Activated T-helper 17 cell treated with anti-CD3 and anti-CD28 coated beads, Interleukin-2, amount 50 U/mL, for 72 hours (primary cell): ENCODE data around the gene MAD2L2. TPM values are rescaled to one million over a fixed set of nuclear protein-coding genes. Genes with fewer than 3 reads are reported as not detected.

ENCODE experiments used
- ATAC-seq: fragments of 150-1000 bp; cut with Tn5 transposase; replicated peaks from 2 replicates; pipeline ENCODE4 v1.10.0; 2021; ENCODE audit warnings: mild to moderate bottlenecking, moderate library complexity
- H3K27ac Mint-ChIP-seq: one replicate; pipeline ENCODE4 v1.8.0; 2022; ENCODE audit warnings: mixed read lengths
- H3K27me3 Mint-ChIP-seq: one replicate; pipeline ENCODE4 v1.8.0; 2022; ENCODE audit warnings: mixed read lengths
- H3K36me3 Mint-ChIP-seq: one replicate; pipeline ENCODE4 v1.8.0; 2022; ENCODE audit warnings: low read depth, mild to moderate bottlenecking, mixed read lengths
- H3K4me1 Mint-ChIP-seq: one replicate; pipeline ENCODE4 v1.8.0; 2022; ENCODE audit warnings: mixed read lengths
- H3K4me3 Mint-ChIP-seq: one replicate; pipeline ENCODE4 v1.8.0; 2022; ENCODE audit warnings: mild to moderate bottlenecking, mixed read lengths
- H3K9me3 Mint-ChIP-seq: one replicate; pipeline ENCODE4 v1.8.0; 2022; ENCODE audit warnings: mixed read lengths
- total RNA-seq, 2 donors: library from RNA; stranded (reverse); gene quantifications; one replicate each; pipeline ENCODE4 v1.2.3, GENCODE V29; 2022

MAD2L2 gene
- total RNA-seq, 2 donors from 2014 or later = 63.1 to 63.3 TPM

DNA sequence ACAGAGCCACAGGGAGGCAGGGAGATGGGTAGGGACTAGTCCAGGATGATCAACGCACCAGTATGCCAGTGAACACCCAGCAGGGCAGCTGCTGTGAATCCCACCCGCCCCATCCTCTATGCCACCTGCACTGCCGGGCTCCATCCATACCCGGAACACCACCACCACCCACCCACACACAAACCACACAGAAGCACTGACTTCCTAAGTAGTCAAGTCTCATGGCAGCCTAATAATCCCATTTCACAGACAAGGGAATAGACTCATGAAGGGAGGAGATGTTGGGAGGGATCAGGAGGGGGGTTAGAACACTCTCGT is 16.9 kb upstream of the MAD2L2 start:
- no peak overlapping the region for H3K27ac Mint-ChIP-seq
- no peaks in the 10 kb centered on the region for H3K9me3 Mint-ChIP-seq
- no peak overlapping the region for H3K4me3 Mint-ChIP-seq
- H3K36me3 Mint-ChIP-seq = no peaks in the 10 kb centered on the region
- ATAC-seq = no peak
- H3K27me3 Mint-ChIP-seq = peaks cover 10% of the 10 kb centered on the region
- H3K4me1 Mint-ChIP-seq = peaks cover 9% of the 10 kb centered on the region

DNA sequence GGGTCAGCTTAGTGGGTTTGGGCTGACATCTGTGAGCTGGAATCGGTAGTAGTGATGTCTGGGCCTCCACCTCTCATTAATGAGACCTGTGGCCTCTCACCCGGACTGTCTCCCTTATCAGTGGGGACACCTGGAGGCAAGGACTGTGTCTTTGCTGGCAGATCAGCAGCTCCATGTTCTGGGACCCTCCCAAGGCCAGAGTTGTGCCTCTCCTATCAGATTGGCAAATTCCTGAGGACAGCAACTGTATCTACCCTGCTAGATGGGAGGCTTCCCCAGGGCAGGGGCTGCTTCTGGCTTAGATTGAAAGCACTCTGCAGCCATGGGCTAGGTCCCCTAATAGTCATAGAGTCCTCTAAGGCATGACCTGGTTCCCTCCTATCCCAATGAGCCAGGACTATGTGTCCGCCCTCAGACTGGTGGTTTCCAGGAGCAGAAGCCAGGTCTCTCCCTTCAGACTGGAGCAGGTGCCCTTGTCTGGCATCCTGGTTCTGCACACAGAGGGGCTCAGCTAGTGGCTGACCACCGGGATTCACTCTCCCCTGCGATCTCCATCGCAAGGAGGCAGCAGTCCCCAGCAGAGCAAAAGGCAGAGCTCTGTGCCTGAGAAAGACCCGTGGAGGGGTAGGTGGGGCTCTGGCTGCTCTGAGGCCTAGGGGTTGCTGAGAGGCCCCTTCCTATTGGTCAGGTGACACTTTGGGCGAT is 16.4 kb upstream of the MAD2L2 start:
- Mint-ChIP-seq H3K4me3 (no peak overlapping the region), H3K9me3 (no peaks in the 10 kb centered on the region), H3K27me3 (peaks cover 15% of the 10 kb centered on the region), H3K36me3 (no peaks in the 10 kb centered on the region), H3K4me1 (peaks cover 14% of the 10 kb centered on the region), H3K27ac (no peak overlapping the region)
- no peak for ATAC-seq

DNA sequence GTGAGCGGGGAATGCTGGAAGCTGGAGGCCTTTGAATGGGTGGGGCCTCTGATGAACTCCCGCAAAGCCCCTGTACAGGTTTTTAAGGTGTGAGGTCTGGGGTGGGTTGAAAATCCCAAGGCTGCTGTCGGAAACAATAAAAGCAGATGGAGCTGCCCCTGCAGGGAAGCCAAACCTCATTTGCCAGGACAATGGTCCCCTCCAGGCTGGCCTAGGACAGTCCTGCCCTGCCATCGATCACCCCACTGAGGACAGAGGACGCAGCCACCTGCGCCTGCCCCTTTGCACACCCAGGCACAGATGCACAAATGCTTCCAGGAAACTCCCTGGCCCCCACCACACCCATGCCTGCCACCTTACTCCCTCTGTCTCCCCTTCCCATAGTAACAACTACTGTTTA is 14.9 kb upstream of the MAD2L2 start:
- Mint-ChIP-seq H3K4me1 (peaks cover 14% of the 10 kb centered on the region), H3K27ac (no peak overlapping the region), H3K27me3 (peaks cover 15% of the 10 kb centered on the region), H3K4me3 (no peak overlapping the region), H3K36me3 (no peaks in the 10 kb centered on the region), H3K9me3 (no peaks in the 10 kb centered on the region)
- ATAC-seq = no peak

DNA sequence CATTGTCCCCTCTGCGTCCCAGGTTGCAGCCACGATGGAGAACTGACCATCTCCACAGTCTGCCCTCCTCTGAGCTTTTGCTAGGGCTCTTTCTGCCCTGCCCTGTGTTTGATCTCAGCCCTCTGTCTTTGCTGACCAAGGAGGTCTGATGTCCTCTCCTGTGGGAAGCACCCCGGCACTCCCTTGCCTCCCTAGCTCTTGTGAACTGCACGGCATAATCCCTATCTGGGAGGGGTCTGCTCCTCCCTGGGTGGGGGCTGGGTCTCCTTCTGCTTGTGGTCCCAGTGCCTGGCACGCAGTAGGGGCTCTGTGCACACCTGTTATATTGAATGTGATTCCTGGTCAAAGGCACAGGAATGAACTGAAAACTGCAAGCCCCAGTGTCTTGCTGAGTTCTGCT is 13.0 kb upstream of the MAD2L2 start:
- Mint-ChIP-seq H3K9me3 (no peaks in the 10 kb centered on the region), H3K27ac (peak overlapping the region; percentile 44), H3K27me3 (peaks cover 28% of the 10 kb centered on the region), H3K36me3 (no peaks in the 10 kb centered on the region), H3K4me3 (peak overlapping the region; percentile 44), H3K4me1 (peaks cover 19% of the 10 kb centered on the region)
- no peak for ATAC-seq

DNA sequence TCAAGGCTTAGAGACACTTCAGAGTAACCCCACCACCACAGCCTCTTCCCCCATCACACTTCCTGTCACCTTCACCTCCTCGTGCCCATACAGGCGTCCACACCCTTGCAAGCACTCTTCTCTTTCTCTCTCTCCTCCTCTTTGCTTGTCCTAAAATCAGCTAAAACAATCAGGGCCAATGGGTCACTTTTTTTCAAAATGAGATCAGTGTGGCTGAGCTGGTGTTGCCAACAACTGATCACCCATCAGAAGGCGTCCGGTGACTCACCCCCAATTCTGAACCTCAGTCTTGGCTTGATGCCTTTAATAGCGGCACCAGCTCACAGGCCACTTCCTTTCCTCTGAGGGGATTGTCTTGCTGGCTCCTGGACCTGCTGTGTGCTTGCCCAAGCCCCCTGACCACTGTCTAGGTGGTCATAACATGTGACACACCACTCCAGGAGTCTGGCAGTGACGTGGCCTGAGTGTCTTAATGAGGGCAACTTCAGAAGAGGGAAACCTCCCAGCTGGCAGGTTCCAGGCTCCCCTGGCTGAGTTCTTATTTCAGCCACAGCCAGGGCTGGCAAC is 12.2 kb upstream of the MAD2L2 start:
- H3K36me3 Mint-ChIP-seq = no peaks in the 10 kb centered on the region
- peak overlapping the region; percentile 44 for H3K4me3 Mint-ChIP-seq
- H3K27me3 Mint-ChIP-seq = peaks cover 31% of the 10 kb centered on the region
- no peaks in the 10 kb centered on the region for H3K9me3 Mint-ChIP-seq
- H3K27ac Mint-ChIP-seq = peak overlapping the region; percentile 44
- H3K4me1 Mint-ChIP-seq = peaks cover 19% of the 10 kb centered on the region
- peak; percentile 95 for ATAC-seq

DNA sequence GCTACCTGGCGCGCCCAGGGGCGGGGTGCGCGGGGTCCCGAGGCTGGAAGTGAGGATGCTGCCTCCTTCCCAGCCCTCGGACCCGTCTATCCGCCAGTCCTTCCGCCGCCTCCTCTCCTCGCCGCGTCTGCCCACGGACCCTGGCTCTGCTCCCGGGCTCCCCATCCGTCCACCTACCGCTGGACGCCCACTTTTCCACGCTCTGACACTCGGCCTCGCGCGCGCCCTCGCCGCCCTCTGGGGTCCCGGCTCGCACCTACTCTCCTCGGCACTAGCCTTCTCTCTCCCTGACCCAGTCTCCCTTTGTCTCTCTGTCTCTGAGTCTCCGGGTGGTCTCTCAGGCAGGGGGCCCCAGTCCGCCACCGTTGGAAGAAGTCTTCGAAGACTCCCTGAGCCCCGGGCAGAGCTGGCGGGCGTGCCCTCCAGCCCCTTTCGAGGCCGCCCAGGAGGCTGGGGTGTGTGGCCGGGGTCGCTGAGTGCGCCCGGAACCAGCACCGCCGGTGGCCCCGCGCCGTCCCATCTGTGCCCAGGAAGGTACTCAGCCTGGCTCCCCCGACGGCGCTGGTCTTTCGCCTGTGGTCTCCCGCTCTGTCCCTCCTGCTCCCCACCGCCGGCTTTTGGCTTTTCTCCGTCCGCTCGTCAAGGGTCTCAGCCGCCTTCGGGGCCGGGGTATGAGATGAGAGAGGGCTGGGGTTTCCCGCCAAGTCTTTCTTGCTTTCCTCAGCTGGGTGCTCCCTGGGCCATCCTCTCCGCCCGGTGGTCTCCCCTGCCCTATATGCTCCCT is 11.2 kb upstream of the MAD2L2 start:
- Mint-ChIP-seq H3K27me3 (peaks cover 37% of the 10 kb centered on the region), H3K4me3 (peak overlapping the region; percentile 44), H3K4me1 (peaks cover 19% of the 10 kb centered on the region), H3K27ac (no peak overlapping the region), H3K36me3 (no peaks in the 10 kb centered on the region), H3K9me3 (no peaks in the 10 kb centered on the region)
- ATAC-seq = no peak

DNA sequence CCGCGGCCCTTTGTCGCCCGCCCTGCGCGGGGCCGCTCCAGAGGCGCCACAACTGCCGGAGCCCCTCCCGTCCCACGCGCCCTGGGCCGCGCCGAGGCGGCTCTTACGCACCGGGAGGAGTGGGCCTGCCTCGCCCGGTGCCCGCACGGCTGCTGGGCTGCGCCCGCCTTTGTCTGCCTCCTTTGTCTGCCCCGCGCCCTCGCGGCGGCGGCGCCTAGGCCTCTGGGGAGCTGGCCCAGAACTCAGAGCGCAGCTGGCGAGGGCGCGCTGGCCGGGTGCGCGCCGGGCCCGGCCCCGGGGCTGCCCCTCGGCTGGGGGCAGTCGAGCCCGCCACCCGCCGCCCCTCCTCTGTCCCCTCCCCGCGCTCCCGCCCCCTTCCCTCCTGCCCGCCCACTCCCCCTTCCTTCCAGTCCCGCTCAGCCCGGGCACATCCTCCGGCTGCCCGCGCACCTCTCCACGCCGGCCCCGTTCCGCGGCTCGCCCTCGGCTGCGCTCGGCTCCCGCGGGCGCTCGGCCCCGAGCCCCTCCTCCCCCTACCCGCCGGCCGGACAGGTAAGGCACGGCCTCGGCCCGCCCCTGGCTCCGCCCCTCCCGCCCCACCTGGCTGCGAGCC is 10.5 kb upstream of the MAD2L2 start, which contains the start of gene DRAXIN:
DRAXIN (plus strand) TSS at position 409 of the 613 bp plus-strand sequence. CDS start 14,549 bp downstream, outside the sequence.
- Mint-ChIP-seq H3K4me3 (peak within 1 kb of the TSS; percentile 44), H3K36me3 (no peaks in the 10 kb centered on the region), H3K4me1 (peaks cover 19% of the 10 kb centered on the region), H3K27ac (no peak within 1 kb of the TSS), H3K27me3 (peaks cover 37% of the 10 kb centered on the region), H3K9me3 (no peaks in the 10 kb centered on the region)
- ATAC-seq = no peak

DNA sequence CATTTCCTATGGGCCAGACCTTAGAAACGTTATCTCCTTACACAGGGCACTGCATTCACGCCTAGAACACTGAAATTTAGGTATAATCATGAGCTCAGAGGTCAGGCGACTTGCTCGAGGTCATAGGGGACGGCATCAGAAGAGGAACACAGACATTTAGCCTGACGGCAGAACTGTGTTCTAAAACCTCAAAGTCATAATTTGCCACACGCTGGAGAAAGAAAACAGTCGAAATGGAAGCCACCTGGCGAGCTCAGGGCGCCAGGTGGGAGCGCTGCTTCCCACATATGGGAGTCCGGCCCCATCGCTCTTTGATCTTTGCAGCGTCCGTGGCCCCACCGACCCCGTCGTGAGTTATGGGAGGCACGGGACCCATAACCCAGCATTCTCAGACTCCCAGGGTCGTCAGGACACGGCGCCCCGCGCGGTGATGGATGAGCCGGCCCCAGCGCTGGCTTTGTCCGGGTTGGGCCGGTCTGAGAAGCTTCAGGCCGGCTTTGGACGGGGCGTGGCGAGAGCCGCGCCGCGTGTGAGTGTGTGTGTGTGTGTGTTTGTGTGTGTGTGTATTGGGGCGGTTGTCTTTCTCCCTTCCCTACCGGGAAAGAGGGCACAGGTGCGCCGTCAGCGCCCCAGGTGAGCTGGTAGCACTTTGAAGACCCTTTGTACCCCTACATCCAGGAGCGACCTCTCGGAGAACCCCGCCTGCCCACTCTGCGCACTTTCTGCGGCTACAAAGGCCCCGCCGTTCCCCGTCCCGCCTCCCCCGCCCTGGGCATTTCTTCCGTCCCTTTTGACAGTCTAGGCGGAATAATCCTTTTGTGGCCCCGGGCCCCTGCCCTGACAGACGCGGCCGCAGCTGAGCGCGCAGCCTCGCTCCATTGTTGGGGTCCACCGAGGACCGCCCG is 9.7 kb upstream of the MAD2L2 start:
- no peaks in the 10 kb centered on the region for H3K9me3 Mint-ChIP-seq
- peak overlapping the region; percentile 25 for H3K4me3 Mint-ChIP-seq
- ATAC-seq = no peak
- no peaks in the 10 kb centered on the region for H3K36me3 Mint-ChIP-seq
- H3K27me3 Mint-ChIP-seq = peaks cover 37% of the 10 kb centered on the region
- no peak overlapping the region for H3K27ac Mint-ChIP-seq
- H3K4me1 Mint-ChIP-seq = peaks cover 19% of the 10 kb centered on the region

DNA sequence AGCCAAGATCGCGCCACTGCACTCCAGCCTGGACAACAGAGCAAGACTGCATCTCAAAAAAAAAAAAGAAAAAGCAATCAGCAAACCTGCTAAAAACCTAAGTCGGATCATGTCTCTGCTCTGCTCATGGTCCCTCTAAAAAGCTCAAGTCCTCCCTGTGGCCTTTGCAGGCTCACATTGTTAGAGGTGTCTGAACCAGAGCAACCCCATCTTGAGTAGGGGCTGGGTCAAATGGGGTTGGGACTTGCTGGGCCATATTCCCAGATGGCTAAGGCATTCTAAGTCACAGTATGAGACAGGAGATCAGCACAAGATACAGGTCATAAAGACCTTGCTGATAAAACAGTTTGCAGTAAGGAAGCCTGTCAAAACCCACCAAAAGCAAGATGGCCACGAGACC is 7.6 kb upstream of the MAD2L2 start:
- no peaks in the 10 kb centered on the region for H3K9me3 Mint-ChIP-seq
- no peaks in the 10 kb centered on the region for H3K36me3 Mint-ChIP-seq
- H3K27ac Mint-ChIP-seq = no peak overlapping the region
- no peak overlapping the region for H3K4me3 Mint-ChIP-seq
- H3K4me1 Mint-ChIP-seq = peaks cover 15% of the 10 kb centered on the region
- H3K27me3 Mint-ChIP-seq = peaks cover 31% of the 10 kb centered on the region
- ATAC-seq = no peak

DNA sequence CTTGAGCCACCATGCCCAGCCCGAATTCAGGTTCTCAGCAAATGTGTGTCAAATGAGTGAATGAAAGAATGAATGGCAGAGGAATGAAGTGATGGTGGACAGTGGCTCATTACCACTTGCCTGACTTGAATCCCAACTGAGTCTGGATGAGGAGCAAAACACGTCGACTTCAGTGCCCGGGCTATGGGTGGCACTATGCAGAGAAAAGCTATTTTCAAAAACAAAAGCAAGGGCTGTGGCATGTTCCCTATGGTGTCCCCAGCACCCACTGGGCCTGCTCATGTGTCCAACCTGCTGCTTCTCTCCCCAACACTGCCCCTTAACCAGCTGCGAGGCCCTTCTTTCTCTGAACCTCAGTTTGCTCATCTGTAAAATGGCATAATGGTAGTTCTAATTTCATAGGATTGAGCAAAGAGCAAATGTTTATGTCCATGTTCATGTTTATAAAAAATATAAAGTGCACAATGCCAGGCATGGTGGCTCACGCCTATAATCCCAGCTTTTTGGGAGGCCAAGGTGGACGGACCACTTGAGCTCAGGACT is 4.3 kb upstream of the MAD2L2 start:
- Mint-ChIP-seq H3K27ac (no peak overlapping the region), H3K4me3 (no peak overlapping the region), H3K36me3 (no peaks in the 10 kb centered on the region), H3K27me3 (peaks cover 16% of the 10 kb centered on the region), H3K9me3 (no peaks in the 10 kb centered on the region), H3K4me1 (peaks cover 2% of the 10 kb centered on the region)
- no peak for ATAC-seq

DNA sequence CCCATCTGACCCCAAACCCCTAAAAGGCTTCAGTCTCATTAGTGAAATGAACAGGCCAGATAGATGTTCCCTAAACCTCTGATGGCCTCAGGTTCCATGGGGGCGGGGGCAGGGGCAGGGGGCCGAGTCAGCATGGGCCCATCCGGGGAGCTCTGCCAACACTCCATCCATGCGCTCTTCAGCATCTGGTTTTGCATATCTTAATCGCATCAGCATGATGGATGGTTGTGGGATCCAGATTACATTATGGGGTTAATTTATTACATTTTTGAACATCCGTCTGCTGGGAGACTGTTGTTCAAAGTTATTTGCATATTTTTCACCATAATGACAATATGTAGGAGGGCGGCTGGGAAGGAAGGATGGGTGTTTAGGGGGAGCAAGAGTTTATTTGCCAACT is 3.1 kb upstream of the MAD2L2 start:
- Mint-ChIP-seq H3K9me3 (no peaks in the 10 kb centered on the region), H3K27me3 (peaks cover 9% of the 10 kb centered on the region), H3K4me3 (no peak overlapping the region), H3K4me1 (no peaks in the 10 kb centered on the region), H3K36me3 (no peaks in the 10 kb centered on the region), H3K27ac (no peak overlapping the region)
- no peak for ATAC-seq

DNA sequence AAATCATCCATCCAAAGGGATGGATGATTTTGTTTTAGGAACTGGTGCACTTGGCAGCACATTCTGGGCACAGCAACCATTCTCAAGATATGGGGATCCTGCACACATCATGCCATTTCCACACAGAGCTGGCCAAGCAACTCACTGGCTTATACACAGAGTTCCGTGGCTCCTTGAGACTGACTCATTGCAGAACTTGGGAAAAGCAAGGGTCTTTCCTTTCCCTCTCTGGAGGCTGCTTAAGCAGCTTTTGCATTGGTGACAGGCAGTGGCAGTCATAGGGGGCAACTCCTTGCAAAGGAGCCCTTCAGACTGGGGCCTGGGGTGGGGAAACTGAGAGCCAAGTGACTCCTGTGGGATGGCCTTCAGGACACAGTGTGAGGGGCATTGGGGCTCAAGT is 1.9 kb upstream of the MAD2L2 start:
- no peaks in the 10 kb centered on the region for H3K4me1 Mint-ChIP-seq
- no peak for ATAC-seq
- peaks cover 2% of the 10 kb centered on the region for H3K27me3 Mint-ChIP-seq
- no peak overlapping the region for H3K4me3 Mint-ChIP-seq
- H3K27ac Mint-ChIP-seq = no peak overlapping the region
- no peaks in the 10 kb centered on the region for H3K9me3 Mint-ChIP-seq
- H3K36me3 Mint-ChIP-seq = peaks cover 10% of the 10 kb centered on the region

DNA sequence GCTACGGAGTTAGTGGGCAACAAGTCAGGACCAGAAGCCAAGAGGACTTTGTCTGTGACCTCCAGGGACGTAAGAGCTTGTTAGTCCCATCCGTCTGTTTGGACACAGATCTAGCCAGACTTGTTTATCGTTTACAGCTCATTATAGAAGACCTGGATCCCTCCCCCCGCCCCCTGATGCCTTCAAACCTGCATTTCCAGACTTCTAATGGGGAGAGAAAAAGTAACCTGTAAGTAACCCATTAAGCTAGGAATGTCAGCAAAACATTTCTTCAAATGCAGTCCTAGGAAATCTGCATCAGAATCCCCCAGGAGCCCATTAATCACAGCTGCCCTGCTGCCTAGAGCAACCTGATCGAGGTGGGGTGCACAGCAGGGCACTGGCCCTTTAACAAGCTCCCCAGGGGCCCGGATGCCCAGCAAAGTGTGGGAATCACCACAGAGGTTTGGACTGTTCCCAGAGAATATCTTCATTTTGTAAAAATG is 1.4 kb upstream of the MAD2L2 start:
- Mint-ChIP-seq H3K4me3 (peak overlapping the region; percentile 86), H3K27ac (no peak overlapping the region)

More for the DNA sequence above, 1.4 kb upstream of the MAD2L2 start:
- Mint-ChIP-seq H3K9me3 (no peaks in the 10 kb centered on the region), H3K27me3 (no peaks in the 10 kb centered on the region), H3K4me1 (no peaks in the 10 kb centered on the region), H3K36me3 (peaks cover 10% of the 10 kb centered on the region)
- no peak for ATAC-seq
